Stimulated activated CD8-positive, alpha-beta memory T cell treated with anti-CD3 and anti-CD28 coated beads, Interleukin-15, amount 100 ng/mL, for 4 hours (primary cell): ENCODE measurements around the gene KRT82.
"Not testable (repeated sequence)": the region's sequence is repeated elsewhere in the genome, so short reads cannot be mapped to it uniquely, and the experiment has no call there.

Experiments
- DNase-seq, 2 donors: peaks; one replicate each; pipeline ENCODE4 v3.0.0-alpha.2; 2020; ENCODE audit warnings: low read depth in 2 of 2

The KRT82 gene

GRCh38 chr12:52405922-52406385 is at the start of gene KRT82:
Gene KRT82 (minus strand): TSS chr12:52406335. CDS start chr12:52406277, 58 bp downstream.
- DNase-seq: no peak

- no peak for DNase-seq
Observed at GRCh38 chr12:52455821-52456220, 49.7 kb upstream of the KRT82 start.

GRCh38 chr12:52454411-52455201 is 48.5 kb upstream of the KRT82 start:
- DNase-seq: no peak

GRCh38 chr12:52452101-52452500 is 46.0 kb upstream of the KRT82 start, which contains the start of gene KRT6B:
Gene KRT6B (minus strand): TSS chr12:52452146. CDS start chr12:52452078, 68 bp downstream.
- DNase-seq: no peak

GRCh38 chr12:52448228-52448627 is 42.1 kb upstream of the KRT82 start:
- no peak for DNase-seq

GRCh38 chr12:52447196-52447595 is 41.1 kb upstream of the KRT82 start:
- DNase-seq: not testable (repeated sequence)

GRCh38 chr12:52446367-52447045 is 40.4 kb upstream of the KRT82 start:
- no peak for DNase-seq

- DNase-seq: no peak
Observed at GRCh38 chr12:52445876-52446275, 39.7 kb upstream of the KRT82 start.

- DNase-seq: no peak
Observed at GRCh38 chr12:52444647-52445595, 38.8 kb upstream of the KRT82 start.

- no peak for DNase-seq
Observed at GRCh38 chr12:52443966-52444365, 37.8 kb upstream of the KRT82 start.

- DNase-seq: no peak
Observed at GRCh38 chr12:52442600-52443061, 36.5 kb upstream of the KRT82 start.

GRCh38 chr12:52441320-52441911 is 35.3 kb upstream of the KRT82 start:
- DNase-seq: no peak

GRCh38 chr12:52440821-52441319 is 34.7 kb upstream of the KRT82 start:
- no peak for DNase-seq

GRCh38 chr12:52439845-52440244 is 33.7 kb upstream of the KRT82 start:
- no peak for DNase-seq

GRCh38 chr12:52439420-52439819 is 33.3 kb upstream of the KRT82 start:
- DNase-seq: no peak

GRCh38 chr12:52438305-52439301 is 32.5 kb upstream of the KRT82 start:
- no peak for DNase-seq

- no peak for DNase-seq
Observed at GRCh38 chr12:52437508-52437907, 31.4 kb upstream of the KRT82 start.

GRCh38 chr12:52436828-52437474 is 30.8 kb upstream of the KRT82 start:
- DNase-seq: no peak
